Uterus (tissue), 4 donors: ENCODE data around the gene DENND2A. TPM values are rescaled to one million over a fixed set of nuclear protein-coding genes. Genes with fewer than 3 reads are reported as not detected.
A peak's percentile ranks its signal among the peaks of the same experiment; 100 is the strongest.

ENCODE experiments used
- DNase-seq, 2 donors: peaks; one replicate each; pipeline ENCODE4 v3.0.0-alpha.2; 2019 to 2020
- H3K27ac ChIP-seq, 2 donors: fragments of 200-600 bp; sonication (generic); 1 replicate in 1 of 2; 2 replicates in 1 of 2; pipeline ENCODE4 v1.5.1; 2016 to 2018
- H3K27me3 ChIP-seq, 2 donors: fragments of 200-600 bp; sonication (generic); one replicate each; pipeline ENCODE4 v1.5.1; 2018 to 2019; ENCODE audit warnings: control low read depth in 1 of 2
- H3K36me3 ChIP-seq, 2 donors: fragments of 200-600 bp; sonication (generic); one replicate each; pipeline ENCODE4 v1.5.1; 2019; ENCODE audit warnings: control low read depth in 1 of 2
- H3K4me1 ChIP-seq, 2 donors: fragments of 200-600 bp; sonication (generic); one replicate each; pipeline ENCODE4 v1.5.1; 2018 to 2019; ENCODE audit warnings: control low read depth in 1 of 2
- H3K4me3 ChIP-seq, 2 donors: fragments of 200-600 bp; sonication (generic); 1 replicate in 1 of 2; 2 replicates in 1 of 2; pipeline ENCODE4 v1.5.1; 2018 to 2019; ENCODE audit warnings: mild to moderate bottlenecking in 1 of 2
- H3K9me3 ChIP-seq, 2 donors: fragments of 200-600 bp; sonication (generic); one replicate each; pipeline ENCODE4 v1.5.1; 2019; ENCODE audit warnings: control low read depth in 1 of 2
- POLR2A ChIP-seq, 2 donors: fragments of 450-650 bp; IDR thresholded peaks; one replicate each; pipeline ENCODE4 v1.6.1; 2016; ENCODE audit warnings: antibody characterized with exemption in 2 of 2, mild to moderate bottlenecking in 1 of 2, moderate library complexity in 1 of 2
- intact Hi-C: fragments of 100-400 bp; cut with DNase I; formaldehyde crosslinking; loops from one replicate; pipeline ENCODE4 v1.15.1; 2023; ENCODE audit warnings: low total_unique reads
- total RNA-seq, 4 donors: library from RNA; depleted of rRNA in 3 of 4; stranded (reverse); fragments of >200 nt in 3 of 4; gene quantifications; one replicate each; pipeline versions ENCODE4 v1.1.0 to v1.2.4, GENCODE V29; 2014 to 2023
- TF ChIP-seq, protein P1 (sequence below), 4 experiments: fragments of 200-600 bp in 2 of 4; fragments of 450-650 bp in 2 of 4; sonication (generic) in 2 of 4; IDR thresholded peaks; one replicate each; pipeline ENCODE4 v1.5.1; 2016 to 2019; ENCODE audit warnings: antibody characterized with exemption in 4 of 4, mild to moderate bottlenecking in 2 of 4, moderate library complexity in 1 of 4
- donor health status: DM: yes; HTN: yes; CAD: no.

Gene DENND2A
- total RNA-seq, 4 donors from 2014 or later: 9.1 to 84.8 (median 35.5) TPM

DNA sequence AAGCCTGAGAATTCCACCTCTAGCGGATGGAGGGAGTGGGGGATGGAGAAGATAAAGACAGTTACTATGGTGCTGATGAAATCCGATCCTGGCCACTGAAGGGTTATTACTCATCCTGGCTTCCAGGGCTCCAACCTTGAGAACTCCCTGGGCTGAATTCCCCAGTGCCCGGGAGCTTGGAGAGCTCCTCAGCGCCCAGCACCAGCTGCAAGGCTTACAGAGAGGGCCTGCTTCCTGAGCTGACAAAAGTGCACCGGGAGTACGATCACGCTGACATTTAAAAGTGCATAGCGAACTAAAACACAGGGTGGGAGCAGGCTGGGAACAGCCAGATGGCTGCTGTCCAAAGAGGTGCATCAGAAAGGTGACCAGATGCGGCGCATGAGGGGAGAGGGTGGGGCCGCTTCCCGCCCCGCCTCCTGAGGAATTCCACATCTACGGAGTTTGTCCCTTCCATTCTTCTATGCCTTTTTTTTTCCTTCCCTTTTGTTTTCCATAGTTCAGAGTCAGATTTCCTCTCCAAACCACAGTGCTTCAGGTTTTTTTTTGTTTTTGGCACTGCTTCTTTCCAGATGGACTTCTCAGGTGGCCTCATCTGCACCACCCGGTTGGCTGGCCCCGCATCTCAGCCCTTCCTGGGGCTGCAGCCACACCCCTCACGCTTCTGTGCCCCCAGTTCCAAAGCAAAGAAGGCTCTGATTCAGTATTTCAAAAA is 98.9 kb downstream of the DENND2A start:
- intact Hi-C loops: no loop called here
- H3K4me3 ChIP-seq: peak overlapping the region in 1 of 2 donors; percentile 27
- H3K27ac ChIP-seq: peak overlapping the region; percentile 92 to 93
- H3K36me3 ChIP-seq: no peaks in the 10 kb centered on the region
- H3K9me3 ChIP-seq: no peaks in the 10 kb centered on the region
- TF ChIP-seq, protein P1, sequence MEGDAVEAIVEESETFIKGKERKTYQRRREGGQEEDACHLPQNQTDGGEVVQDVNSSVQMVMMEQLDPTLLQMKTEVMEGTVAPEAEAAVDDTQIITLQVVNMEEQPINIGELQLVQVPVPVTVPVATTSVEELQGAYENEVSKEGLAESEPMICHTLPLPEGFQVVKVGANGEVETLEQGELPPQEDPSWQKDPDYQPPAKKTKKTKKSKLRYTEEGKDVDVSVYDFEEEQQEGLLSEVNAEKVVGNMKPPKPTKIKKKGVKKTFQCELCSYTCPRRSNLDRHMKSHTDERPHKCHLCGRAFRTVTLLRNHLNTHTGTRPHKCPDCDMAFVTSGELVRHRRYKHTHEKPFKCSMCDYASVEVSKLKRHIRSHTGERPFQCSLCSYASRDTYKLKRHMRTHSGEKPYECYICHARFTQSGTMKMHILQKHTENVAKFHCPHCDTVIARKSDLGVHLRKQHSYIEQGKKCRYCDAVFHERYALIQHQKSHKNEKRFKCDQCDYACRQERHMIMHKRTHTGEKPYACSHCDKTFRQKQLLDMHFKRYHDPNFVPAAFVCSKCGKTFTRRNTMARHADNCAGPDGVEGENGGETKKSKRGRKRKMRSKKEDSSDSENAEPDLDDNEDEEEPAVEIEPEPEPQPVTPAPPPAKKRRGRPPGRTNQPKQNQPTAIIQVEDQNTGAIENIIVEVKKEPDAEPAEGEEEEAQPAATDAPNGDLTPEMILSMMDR (IDR thresholded peaks at IDR 0.05): no peak
- TF ChIP-seq POLR2A (IDR thresholded peaks at IDR 0.05): no peak
- no peaks in the 10 kb centered on the region for H3K27me3 ChIP-seq
- peaks cover 9 to 17% of the 10 kb centered on the region in 2 donors for H3K4me1 ChIP-seq
- DNase-seq: peak; percentile 90 to 93

DNA sequence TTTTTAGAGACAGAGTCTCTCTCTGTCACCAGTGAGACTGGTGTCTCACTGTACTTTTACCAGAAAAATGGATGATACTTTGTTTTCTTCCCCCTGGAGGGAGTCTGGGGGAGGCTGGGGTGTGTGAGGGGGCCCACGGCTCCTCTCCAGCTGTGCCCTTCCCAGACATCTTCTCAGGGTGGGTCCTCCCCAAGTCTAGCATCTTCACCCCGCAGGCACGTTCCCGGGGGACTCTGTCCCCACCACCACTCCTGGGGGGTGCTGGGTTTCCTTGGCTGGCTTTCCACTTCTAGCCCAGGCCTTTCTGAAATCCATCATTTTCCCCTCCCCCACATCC is 99.5 kb downstream of the DENND2A start:
- Histone ChIP-seq H3K4me1 (peaks cover 9 to 17% of the 10 kb centered on the region in 2 donors), H3K27ac (peak overlapping the region; percentile 92 to 93), H3K4me3 (no peak overlapping the region), H3K27me3 (no peaks in the 10 kb centered on the region), H3K36me3 (no peaks in the 10 kb centered on the region), H3K9me3 (no peaks in the 10 kb centered on the region)
- intact Hi-C loops: no loop called here
- DNase-seq: no peak
- TF ChIP-seq, protein P1 (IDR thresholded peaks at IDR 0.05): no peak
- TF ChIP-seq POLR2A (IDR thresholded peaks at IDR 0.05): no peak

DNA sequence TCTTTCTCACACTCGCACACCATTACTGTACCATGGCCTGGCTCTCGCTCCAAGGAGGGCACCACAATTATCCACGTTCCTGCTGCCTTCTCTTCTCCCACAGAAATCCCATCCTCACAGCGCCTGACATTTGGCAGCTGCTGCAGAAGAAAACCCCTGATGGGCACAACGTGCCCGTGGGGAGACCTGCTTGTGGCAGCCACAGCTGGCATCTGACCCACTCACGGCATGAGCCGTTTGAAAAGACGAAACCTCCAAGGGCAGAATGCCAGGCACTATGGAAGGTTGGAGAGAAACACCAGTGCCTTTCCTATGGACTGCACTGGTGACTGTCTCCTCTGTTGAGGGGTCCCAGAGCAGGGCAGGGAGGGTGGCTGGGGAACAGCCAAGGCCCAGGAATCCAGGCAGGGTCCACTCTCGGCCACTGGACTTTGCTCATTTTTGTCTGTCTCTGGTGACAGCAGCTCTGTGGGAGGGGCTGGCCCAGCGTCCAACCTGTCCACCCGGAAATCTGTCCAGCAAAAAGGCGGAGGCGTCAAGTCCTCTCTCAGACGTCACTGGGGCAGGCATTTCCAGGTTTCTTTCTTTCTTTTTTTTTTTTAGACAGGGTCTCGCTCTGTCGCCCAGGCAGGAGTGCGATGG is 100.4 kb downstream of the DENND2A start:
- no peaks in the 10 kb centered on the region for H3K36me3 ChIP-seq
- no peak for DNase-seq
- no peak overlapping the region for H3K4me3 ChIP-seq
- H3K9me3 ChIP-seq: no peaks in the 10 kb centered on the region
- intact Hi-C loops: no loop called here
- H3K4me1 ChIP-seq: peaks cover 9 to 17% of the 10 kb centered on the region in 2 donors
- H3K27ac ChIP-seq: peak overlapping the region; percentile 92 to 93
- H3K27me3 ChIP-seq: no peaks in the 10 kb centered on the region
- TF ChIP-seq, protein P1 (IDR thresholded peaks at IDR 0.05): no peak
- TF ChIP-seq POLR2A (IDR thresholded peaks at IDR 0.05): no peak

DNA sequence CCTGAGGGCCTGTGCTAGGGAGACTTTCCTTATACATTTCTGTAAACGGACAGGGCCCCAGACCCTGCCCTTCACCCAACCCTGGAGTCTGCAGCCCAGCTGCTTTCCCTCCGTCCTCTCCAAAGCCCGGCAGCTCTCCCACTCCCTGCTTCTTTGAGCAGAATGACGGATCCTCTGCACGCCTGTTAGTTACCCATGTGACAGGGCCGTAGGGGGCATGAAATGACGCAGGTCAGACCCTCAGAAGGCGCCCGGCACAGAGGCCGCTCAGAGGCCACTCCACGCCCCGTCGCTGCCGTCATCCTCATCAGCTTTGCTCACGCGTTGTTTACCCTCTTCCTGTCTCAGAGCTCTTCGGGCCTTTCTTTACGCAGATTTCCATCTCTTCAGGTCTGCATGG is 101.2 kb downstream of the DENND2A start:
- no peak overlapping the region for H3K4me3 ChIP-seq
- H3K27ac ChIP-seq: peak overlapping the region; percentile 92 to 93
- TF ChIP-seq, protein P1 (IDR thresholded peaks at IDR 0.05): no peak
- no peak for TF ChIP-seq POLR2A (IDR thresholded peaks at IDR 0.05)
- DNase-seq: no peak
- intact Hi-C loops: no loop called here
- H3K4me1 ChIP-seq: peaks cover 9 to 17% of the 10 kb centered on the region in 2 donors
- H3K36me3 ChIP-seq: no peaks in the 10 kb centered on the region
- no peaks in the 10 kb centered on the region for H3K9me3 ChIP-seq
- no peaks in the 10 kb centered on the region for H3K27me3 ChIP-seq

DNA sequence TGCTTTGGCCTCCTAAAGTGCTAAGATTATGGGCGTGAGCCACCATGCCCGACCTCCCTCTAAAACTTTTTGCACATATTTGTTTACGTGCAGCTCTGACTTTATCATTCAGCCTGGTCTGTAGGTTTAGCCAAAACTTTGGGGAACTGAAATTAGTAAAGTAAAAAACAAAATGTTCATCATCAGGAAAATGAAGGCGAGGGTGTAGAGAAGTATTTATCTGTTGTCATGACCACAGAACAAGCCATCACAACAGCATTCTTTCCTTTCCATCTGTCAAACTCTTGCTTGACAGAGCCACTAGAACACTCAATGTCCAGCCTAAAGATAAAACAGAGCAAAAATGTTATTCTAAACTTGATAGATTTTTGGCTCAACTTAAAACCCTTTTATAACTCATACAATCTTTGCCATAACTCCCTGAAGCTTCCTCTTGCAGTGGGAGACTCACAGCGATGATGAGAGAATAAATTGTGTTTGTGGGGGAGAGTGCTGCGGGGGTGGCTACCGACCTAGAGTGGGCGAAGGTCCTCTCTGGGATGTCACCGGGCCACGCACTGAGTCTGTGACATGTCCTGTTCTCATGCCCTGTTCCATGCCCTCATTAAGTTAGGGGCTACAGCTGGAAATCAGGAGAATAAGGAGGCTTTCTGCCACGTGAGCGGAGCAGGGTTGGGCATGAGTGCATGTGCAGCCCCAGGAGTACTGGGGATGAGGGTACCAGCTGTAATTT is 102.7 kb downstream of the DENND2A start:
- Histone ChIP-seq H3K9me3 (no peaks in the 10 kb centered on the region), H3K27ac (peak overlapping the region; percentile 92 to 93), H3K4me1 (peaks cover 9 to 17% of the 10 kb centered on the region in 2 donors), H3K36me3 (no peaks in the 10 kb centered on the region), H3K27me3 (no peaks in the 10 kb centered on the region), H3K4me3 (no peak overlapping the region)
- DNase-seq: no peak
- TF ChIP-seq, protein P1 (IDR thresholded peaks at IDR 0.05): no peak
- intact Hi-C loops: no loop called here
